Cerebellar nuclear complex (tissue), 1 donor: Measurements from ENCODE around the gene HGS.
A peak's percentile ranks its signal among the peaks of the same experiment; 100 is the strongest.

Experiments
- DNase-seq, 2 experiments: peaks; one replicate each; lab custom pipeline; 2025; lab: John Stamatoyannopoulos, UW

Gene HGS

GRCh38 chr17:81686614-81687013 is 2.8 kb downstream of the HGS start:
- no peak for DNase-seq

- DNase-seq: no peak
These were observed 4.1 kb downstream of the HGS start for GRCh38 chr17:81687770-81688541.

- DNase-seq: no peak
These were observed 4.8 kb downstream of the HGS start for GRCh38 chr17:81688616-81689015.

- no peak for DNase-seq
These were observed 6.3 kb downstream of the HGS start for GRCh38 chr17:81690066-81690465.

GRCh38 chr17:81690549-81690948 is 6.7 kb downstream of the HGS start:
- DNase-seq: no peak

- DNase-seq: no peak
These were observed 7.4 kb downstream of the HGS start for GRCh38 chr17:81691196-81691595.

GRCh38 chr17:81691608-81692007 is 7.8 kb downstream of the HGS start:
- no peak for DNase-seq

- DNase-seq: no peak
These were observed 9.8 kb downstream of the HGS start for GRCh38 chr17:81693509-81694210.

GRCh38 chr17:81694810-81695209 is 11.0 kb downstream of the HGS start:
- no peak for DNase-seq

- DNase-seq: no peak
These were observed 11.4 kb downstream of the HGS start for GRCh38 chr17:81695211-81695610.

GRCh38 chr17:81695801-81696200 is 12.0 kb downstream of the HGS start:
- DNase-seq: no peak

- no peak for DNase-seq
These were observed 12.6 kb downstream of the HGS start for GRCh38 chr17:81696218-81696941.

- DNase-seq: no peak
These were observed 13.6 kb downstream of the HGS start for GRCh38 chr17:81697261-81698044.

GRCh38 chr17:81700353-81701287 is 16.8 kb downstream of the HGS start:
- no peak for DNase-seq

GRCh38 chr17:81701288-81702071 is 17.7 kb downstream of the HGS start:
- DNase-seq: no peak

GRCh38 chr17:81702934-81703746 is 19.3 kb downstream of the HGS start, which contains the start of gene MRPL12:
TSS of gene MRPL12 (plus strand) at chr17:81703367. CDS start at chr17:81703502, 135 bp downstream.
- peak in 1 of 2 experiments; percentile 73 for DNase-seq

- DNase-seq: no peak
These were observed 20.2 kb downstream of the HGS start for GRCh38 chr17:81703747-81704654.
